ENCODE results near the gene DNHD1.
"Not testable (repeated sequence)": the region's sequence is repeated elsewhere in the genome, so short reads cannot be mapped to it uniquely, and the experiment has no call there.

- not testable (repeated sequence) for TF ChIP-seq TCF7L2, POLR2AphosphoS5 (IDR thresholded peaks at IDR 0.05; ENCODE audit: low read depth, low read length)
- TF ChIP-seq, protein P1, sequence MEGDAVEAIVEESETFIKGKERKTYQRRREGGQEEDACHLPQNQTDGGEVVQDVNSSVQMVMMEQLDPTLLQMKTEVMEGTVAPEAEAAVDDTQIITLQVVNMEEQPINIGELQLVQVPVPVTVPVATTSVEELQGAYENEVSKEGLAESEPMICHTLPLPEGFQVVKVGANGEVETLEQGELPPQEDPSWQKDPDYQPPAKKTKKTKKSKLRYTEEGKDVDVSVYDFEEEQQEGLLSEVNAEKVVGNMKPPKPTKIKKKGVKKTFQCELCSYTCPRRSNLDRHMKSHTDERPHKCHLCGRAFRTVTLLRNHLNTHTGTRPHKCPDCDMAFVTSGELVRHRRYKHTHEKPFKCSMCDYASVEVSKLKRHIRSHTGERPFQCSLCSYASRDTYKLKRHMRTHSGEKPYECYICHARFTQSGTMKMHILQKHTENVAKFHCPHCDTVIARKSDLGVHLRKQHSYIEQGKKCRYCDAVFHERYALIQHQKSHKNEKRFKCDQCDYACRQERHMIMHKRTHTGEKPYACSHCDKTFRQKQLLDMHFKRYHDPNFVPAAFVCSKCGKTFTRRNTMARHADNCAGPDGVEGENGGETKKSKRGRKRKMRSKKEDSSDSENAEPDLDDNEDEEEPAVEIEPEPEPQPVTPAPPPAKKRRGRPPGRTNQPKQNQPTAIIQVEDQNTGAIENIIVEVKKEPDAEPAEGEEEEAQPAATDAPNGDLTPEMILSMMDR (IDR thresholded peaks at IDR 0.05) = not testable (repeated sequence)
Observed at GRCh38 chr11:6521946-6522345, 24.9 kb downstream of the DNHD1 start.

Measured in Panc1 (cell line).